ENCODE data around the gene OPN3.

Gene OPN3

GRCh38 chr1:241644259-241644658, 4.1 kb upstream of the OPN3 start:
- no peak for DNase-seq

- no peak for DNase-seq
Observed at GRCh38 chr1:241642593-241642944, 2.4 kb upstream of the OPN3 start.

- no peak for DNase-seq
Observed at GRCh38 chr1:241641773-241642592, 1.8 kb upstream of the OPN3 start.

- DNase-seq, result no peak
Observed at GRCh38 chr1:241640867-241641622, 876 bp upstream of the OPN3 start.

GRCh38 chr1:241639623-241640148, 483 bp downstream of the OPN3 start:
- DNase-seq, result peak; percentile 71

GRCh38 chr1:241638909-241639622, 1.1 kb downstream of the OPN3 start:
- DNase-seq, result no peak

- no peak for DNase-seq
Observed at GRCh38 chr1:241638099-241638682, 2.0 kb downstream of the OPN3 start.

GRCh38 chr1:241637604-241638003, 2.6 kb downstream of the OPN3 start:
- DNase-seq, result no peak

- DNase-seq, result no peak
Observed at GRCh38 chr1:241637046-241637590, 3.1 kb downstream of the OPN3 start.

- no peak for DNase-seq
Observed at GRCh38 chr1:241636291-241636690, 3.9 kb downstream of the OPN3 start.

- DNase-seq, result no peak
Observed at GRCh38 chr1:241635556-241636152, 4.5 kb downstream of the OPN3 start.

- DNase-seq, result no peak
Observed at GRCh38 chr1:241632987-241633386, 7.2 kb downstream of the OPN3 start.

- DNase-seq, result no peak
Observed at GRCh38 chr1:241631674-241632073, 8.5 kb downstream of the OPN3 start.

GRCh38 chr1:241630899-241631298, 9.3 kb downstream of the OPN3 start:
- DNase-seq, result no peak

GRCh38 chr1:241630476-241630875, 9.7 kb downstream of the OPN3 start:
- no peak for DNase-seq

- no peak for DNase-seq
Observed at GRCh38 chr1:241630005-241630404, 10.2 kb downstream of the OPN3 start.

GRCh38 chr1:241627453-241628259, 12.5 kb downstream of the OPN3 start:
- no peak for DNase-seq

- no peak for DNase-seq
Observed at GRCh38 chr1:241624935-241625334, 15.2 kb downstream of the OPN3 start.

- DNase-seq, result no peak
Observed at GRCh38 chr1:241622669-241623068, 17.5 kb downstream of the OPN3 start.

- no peak for DNase-seq
Observed at GRCh38 chr1:241617426-241617825, 22.7 kb downstream of the OPN3 start.

Measured in islet precursor cell (in vitro differentiated cells).